IMR-90 (cell line): ENCODE data around the gene SEC16B. TPM values are rescaled to one million over a fixed set of nuclear protein-coding genes. Genes with fewer than 3 reads are reported as not detected.

ENCODE experiments used
- ATAC-seq: fragments of 200-7000 bp; cut with Tn5 transposase; 2 replicates; pipeline ENCODE4 v1.9.1; 2020; ENCODE audit warnings: low read depth, mild to moderate bottlenecking, moderate library complexity
- BruUV-seq: library from RNA; stranded (reverse); fragments of 400-500 nt; replicated peaks from 2 replicates; lab custom pipeline; 2021; lab: Mats Ljungman, UMichigan
- CTCF ChIA-PET: fragments of 300-600 bp; formaldehyde crosslinking; extraction: SDS; loops from one replicate; lab custom pipeline; 2021; ENCODE audit warnings: antibody characterized with exemption; lab: Yijun Ruan, JAX
- POLR2A ChIA-PET: fragments of 300-600 bp; sonication (Branson Sonifier 250); formaldehyde crosslinking; loops from one replicate; lab custom pipeline; 2022; ENCODE audit warnings: antibody characterized with exemption; ENCODE audit not compliant: unreplicated experiment; lab: Charles Lee
- DNase-seq: peaks from one replicate; pipeline ENCODE4 v3.0.0; 2013
- H2AFZ ChIP-seq: replicated peaks from 2 replicates; pipeline ENCODE3; 2013; ENCODE audit warnings: low read length, mild to moderate bottlenecking; ENCODE audit not compliant: poor library complexity
- H2AK5ac ChIP-seq: 2 replicates; pipeline ENCODE4 v1.6.1; 2013; ENCODE audit warnings: low read depth, low read length, inconsistent platforms
- H2AK9ac ChIP-seq: replicated peaks from 2 replicates; pipeline ENCODE3; 2013; ENCODE audit warnings: mild to moderate bottlenecking, low read depth, low read length, moderate library complexity; ENCODE audit not compliant: poor library complexity
- H2BK120ac ChIP-seq: 2 replicates; pipeline ENCODE4 v1.6.1; 2013; ENCODE audit warnings: low read depth, low read length, inconsistent platforms
- H2BK15ac ChIP-seq: 3 replicates; pipeline ENCODE4 v1.6.1; 2013; ENCODE audit warnings: low read depth, low read length, inconsistent platforms
- H2BK20ac ChIP-seq: 2 replicates; pipeline ENCODE4 v1.6.1; 2013; ENCODE audit warnings: low read depth, mild to moderate bottlenecking, inconsistent platforms, low read length, moderate library complexity
- H2BK5ac ChIP-seq: 2 replicates; pipeline ENCODE4 v1.6.1; 2013; ENCODE audit warnings: mild to moderate bottlenecking, low read depth, low read length, inconsistent platforms; ENCODE audit not compliant: poor library complexity, severe bottlenecking
- H3K14ac ChIP-seq: replicated peaks from 2 replicates; pipeline ENCODE4 v1.6.1; 2013; ENCODE audit warnings: low read depth, low read length, inconsistent platforms
- H3K18ac ChIP-seq: 2 replicates; pipeline ENCODE4 v1.6.1; 2013; ENCODE audit warnings: low read depth, low read length, control low read depth
- H3K23ac ChIP-seq: 2 replicates; pipeline ENCODE4 v1.6.1; 2013; ENCODE audit warnings: low read depth, low read length, inconsistent platforms
- H3K27ac ChIP-seq: 2 replicates; pipeline ENCODE4 v1.5.1; 2013; ENCODE audit warnings: mild to moderate bottlenecking, control low read depth, low read length; ENCODE audit not compliant: insufficient read depth
- H3K27me3 ChIP-seq: 2 replicates; pipeline ENCODE4 v1.6.1; 2013; ENCODE audit warnings: low read length; ENCODE audit not compliant: control insufficient read depth, insufficient read depth
- H3K36me3 ChIP-seq: 2 replicates; pipeline ENCODE4 v1.6.1; 2013; ENCODE audit warnings: low read length, mixed read lengths; ENCODE audit not compliant: control insufficient read depth, insufficient read depth
- H3K4ac ChIP-seq: 2 replicates; pipeline ENCODE4 v1.6.1; 2013; ENCODE audit warnings: low read depth, low read length, inconsistent platforms
- H3K4me1 ChIP-seq: 2 replicates; pipeline ENCODE4 v1.6.1; 2013; ENCODE audit warnings: low read length, mixed read lengths; ENCODE audit not compliant: control insufficient read depth, insufficient read depth
- H3K4me2 ChIP-seq: 2 replicates; pipeline ENCODE4 v1.6.1; 2013; ENCODE audit warnings: low read depth, mild to moderate bottlenecking, control low read depth, low read length, moderate library complexity
- H3K4me3 ChIP-seq: 2 replicates; pipeline ENCODE4 v1.5.1; 2013; ENCODE audit warnings: low read depth, mild to moderate bottlenecking, control low read depth, low read length, moderate library complexity; ENCODE audit not compliant: insufficient read depth
- H3K56ac ChIP-seq: 2 replicates; pipeline ENCODE4 v1.6.1; 2013; ENCODE audit warnings: low read length, inconsistent platforms; ENCODE audit not compliant: insufficient read depth; ENCODE audit errors: extremely low read depth
- H3K79me1 ChIP-seq, 2 experiments: 2 replicates each; pipeline ENCODE4 v1.6.1; 2013; ENCODE audit warnings: low read length in 2 of 2, inconsistent platforms in 1 of 2, low read depth in 1 of 2
- H3K9ac ChIP-seq: 2 replicates; pipeline ENCODE4 v1.6.1; 2013; ENCODE audit warnings: low read depth, low read length, control low read depth
- H3K9me1 ChIP-seq: 2 replicates; pipeline ENCODE4 v1.6.1; 2013; ENCODE audit warnings: low read length, inconsistent platforms; ENCODE audit not compliant: insufficient read depth
- H3K9me3 ChIP-seq: 2 replicates; pipeline ENCODE4 v1.6.1; 2013; ENCODE audit warnings: low read length; ENCODE audit not compliant: control insufficient read depth, insufficient read depth
- H4K20me1 ChIP-seq: 2 replicates; pipeline ENCODE4 v1.6.1; 2013; ENCODE audit warnings: low read length, inconsistent platforms; ENCODE audit not compliant: insufficient read depth
- H4K5ac ChIP-seq: 2 replicates; pipeline ENCODE4 v1.6.1; 2013; ENCODE audit warnings: mild to moderate bottlenecking, low read depth, low read length, control low read depth
- H4K8ac ChIP-seq, 2 experiments: 2 replicates each; pipeline ENCODE4 v1.6.1; 2013; ENCODE audit warnings: low read depth in 2 of 2, low read length in 2 of 2, control low read depth in 1 of 2, inconsistent platforms in 1 of 2
- H4K91ac ChIP-seq: 2 replicates; pipeline ENCODE4 v1.6.1; 2013; ENCODE audit warnings: low read depth, low read length, inconsistent platforms; ENCODE audit not compliant: insufficient read depth
- BHLHE40 ChIP-seq: fragments of 150-350 bp; IDR thresholded peaks from 2 replicates; pipeline ENCODE4 v1.6.1; 2016; ENCODE audit warnings: mild to moderate bottlenecking, low read depth, low read length
- CEBPB ChIP-seq: IDR thresholded peaks from 2 replicates; pipeline ENCODE4 v1.6.1; 2012; ENCODE audit warnings: low read depth, low read length, improper control_type of control experiment
- ELK1 ChIP-seq: fragments of 150-350 bp; IDR thresholded peaks from 2 replicates; pipeline ENCODE4 v1.6.1; 2016; ENCODE audit warnings: low read depth, mild to moderate bottlenecking, low read length, moderate library complexity, borderline replicate concordance
- MAFK ChIP-seq: IDR thresholded peaks from 2 replicates; pipeline ENCODE4 v1.6.1; 2012; ENCODE audit warnings: low read depth, low read length, improper control_type of control experiment
- MAZ ChIP-seq: IDR thresholded peaks from 2 replicates; pipeline ENCODE4 v1.6.1; 2012; ENCODE audit warnings: low read depth, mild to moderate bottlenecking, low read length, improper control_type of control experiment, moderate library complexity, borderline replicate concordance
- POLR2A ChIP-seq: IDR thresholded peaks from 2 replicates; pipeline ENCODE4 v1.6.1; 2012; ENCODE audit warnings: mild to moderate bottlenecking, low read depth, low read length
- RCOR1 ChIP-seq: IDR thresholded peaks from 2 replicates; pipeline ENCODE4 v1.6.1; 2012; ENCODE audit warnings: mild to moderate bottlenecking, low read length, improper control_type of control experiment; ENCODE audit not compliant: insufficient replicate concordance
- WGBS, 2 experiments: methylation state at CpG; one replicate each; pipeline versions ENCODE4 v1.1.5 to v1.1.7; 2013; ENCODE audit warnings: missing lambda C conversion rate in 2 of 2; ENCODE audit not compliant: insufficient read length in 1 of 2; ENCODE audit errors: extremely low coverage in 2 of 2; 5-methylcytosine and 5-hydroxymethylcytosine counted together
- dilution Hi-C: fragments of 300-500 bp; cut with HindIII; formaldehyde crosslinking; loops from one replicate; pipeline ENCODE4 v1.14.3; 2018; ENCODE audit warnings: low sequenced_read_pairs; ENCODE audit not compliant: unreplicated experiment
- in situ Hi-C: fragments of 300-500 bp; cut with MboI; formaldehyde crosslinking; loops from 3 replicates; pipeline ENCODE4 v1.14.3; 2019; ENCODE audit warnings: low sequenced_read_pairs, inconsistent platforms, mixed read lengths
- intact Hi-C: fragments of 100-400 bp; cut with micrococcal nuclease; formaldehyde crosslinking; loops from 2 replicates; pipeline ENCODE4 v1.10.0; 2022
- polyA plus RNA-seq, 3 experiments: library from polyadenylated mRNA; depleted of rRNA; stranded (reverse); fragments of >200 nt; gene quantifications; 2 replicates each; pipeline ENCODE4 v1.2.3, GENCODE V29; 2012; ENCODE audit warnings: low replicate concordance in 1 of 3
- total RNA-seq: library from RNA; depleted of rRNA; stranded (reverse); fragments of >200 nt; gene quantifications from 2 replicates; pipeline ENCODE4 v1.2.3, GENCODE V29; 2012
- TF ChIP-seq, protein P1 (sequence below): conservative IDR thresholded peaks from 2 replicates; pipeline ENCODE4 v1.5.1; 2012; ENCODE audit warnings: mild to moderate bottlenecking, low read depth, low read length, improper control_type of control experiment

Gene SEC16B
- total and polyA plus RNA-seq, 2 of the 4 experiments (the other 2 are of a cell fraction), result 4.3 TPM

DNA sequence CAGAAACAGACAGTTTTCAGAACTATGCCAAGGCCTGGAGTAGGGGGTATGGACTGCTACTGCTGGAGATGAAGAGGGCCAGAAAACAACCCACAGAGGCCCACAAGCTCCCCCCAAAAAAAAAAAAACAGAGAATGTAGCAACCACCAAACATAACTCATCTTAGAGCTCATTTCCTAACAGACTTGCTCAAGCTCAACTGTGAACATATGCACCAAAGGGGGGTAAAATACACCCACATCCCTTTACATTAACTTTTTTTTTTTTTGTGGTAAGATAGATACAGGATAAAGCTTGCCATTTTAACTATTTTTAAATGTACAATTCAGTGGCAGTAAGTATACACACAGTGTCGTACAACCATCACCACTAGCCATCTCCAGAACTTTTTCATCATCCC is 36.0 kb downstream of the SEC16B start:
- Histone ChIP-seq H3K36me3 (no peaks in the 10 kb centered on the region), H2AK9ac (no peak overlapping the region), H4K8ac (no peak overlapping the region), H3K18ac (no peak overlapping the region), H2BK5ac (no peak overlapping the region), H3K9ac (no peak overlapping the region), H2BK15ac (no peak overlapping the region), H2AFZ (no peak overlapping the region), H2BK20ac (0 out of 2 replicates have a peak overlapping the region, but pooled peaks have one; percentile 21), H3K4ac (0 out of 2 replicates have a peak overlapping the region, but pooled peaks have one; percentile 24), H3K79me1 (no peaks in the 10 kb centered on the region), H3K4me1 (peaks cover 12% of the 10 kb centered on the region), H3K56ac (no peak overlapping the region), H3K9me1 (no peaks in the 10 kb centered on the region), H4K20me1 (no peaks in the 10 kb centered on the region), H3K23ac (no peak overlapping the region), H3K9me3 (no peaks in the 10 kb centered on the region), H3K4me2 (no peak overlapping the region), H3K27me3 (no peaks in the 10 kb centered on the region), H3K14ac (no peak overlapping the region), H2AK5ac (no peak overlapping the region), H4K5ac (no peak overlapping the region), H2BK120ac (no peak overlapping the region), H4K91ac (no peak overlapping the region), H3K4me3 (no peak overlapping the region), H3K27ac (no peak overlapping the region)
- ATAC-seq, result no peak
- DNase-seq, result no peak
- ChIA-PET CTCF (interaction anchor here (0.6 to 1.2 kb wide), 4 partner anchors 12 to 1036 kb away, joined by 3 to 4 read pairs (median 4); no protein-coding TSS in a partner anchor), POLR2A (no interaction called here)
- intact Hi-C loops (no loop called here), dilution Hi-C loops (no loop called here), in situ Hi-C loops (no loop called here)
- BruUV-seq, result no TSS peak
- TF ChIP-seq, protein P1, sequence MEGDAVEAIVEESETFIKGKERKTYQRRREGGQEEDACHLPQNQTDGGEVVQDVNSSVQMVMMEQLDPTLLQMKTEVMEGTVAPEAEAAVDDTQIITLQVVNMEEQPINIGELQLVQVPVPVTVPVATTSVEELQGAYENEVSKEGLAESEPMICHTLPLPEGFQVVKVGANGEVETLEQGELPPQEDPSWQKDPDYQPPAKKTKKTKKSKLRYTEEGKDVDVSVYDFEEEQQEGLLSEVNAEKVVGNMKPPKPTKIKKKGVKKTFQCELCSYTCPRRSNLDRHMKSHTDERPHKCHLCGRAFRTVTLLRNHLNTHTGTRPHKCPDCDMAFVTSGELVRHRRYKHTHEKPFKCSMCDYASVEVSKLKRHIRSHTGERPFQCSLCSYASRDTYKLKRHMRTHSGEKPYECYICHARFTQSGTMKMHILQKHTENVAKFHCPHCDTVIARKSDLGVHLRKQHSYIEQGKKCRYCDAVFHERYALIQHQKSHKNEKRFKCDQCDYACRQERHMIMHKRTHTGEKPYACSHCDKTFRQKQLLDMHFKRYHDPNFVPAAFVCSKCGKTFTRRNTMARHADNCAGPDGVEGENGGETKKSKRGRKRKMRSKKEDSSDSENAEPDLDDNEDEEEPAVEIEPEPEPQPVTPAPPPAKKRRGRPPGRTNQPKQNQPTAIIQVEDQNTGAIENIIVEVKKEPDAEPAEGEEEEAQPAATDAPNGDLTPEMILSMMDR, result no peak
- no peak for TF ChIP-seq BHLHE40
- TF ChIP-seq POLR2A, result no peak
- no peak for TF ChIP-seq MAZ
- TF ChIP-seq RCOR1, result no peak
- no peak for TF ChIP-seq MAFK
- TF ChIP-seq CEBPB, result no peak
- TF ChIP-seq ELK1, result no peak
- WGBS, 2 experiments, result 80% methylated on average over 1 of the region's 1 CpG; no CpG with 5 or more reads in 1 of the 2 experiments
